ENCODE data around the gene RNASE1.

Gene RNASE1

DNA sequence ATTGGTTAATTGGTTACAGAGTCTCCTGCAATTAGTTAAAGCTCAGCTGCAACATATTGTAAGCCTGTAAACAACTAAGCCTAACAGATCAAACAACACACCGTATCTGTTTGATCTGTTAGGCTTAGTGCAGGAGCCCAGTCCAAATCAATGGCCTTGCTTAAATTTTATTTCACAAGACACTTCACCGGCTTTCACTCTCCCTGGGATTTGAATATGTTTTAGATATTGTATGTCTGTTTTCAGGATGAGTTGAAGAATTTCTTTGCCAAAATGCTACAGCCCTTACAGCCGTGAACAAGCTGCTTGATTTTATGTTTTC is 5.5 kb upstream of the RNASE1 start:
- DNase-seq (ENCODE audit: low read depth in 4 of 4, low spot score in 1 of 4) = no peak

DNA sequence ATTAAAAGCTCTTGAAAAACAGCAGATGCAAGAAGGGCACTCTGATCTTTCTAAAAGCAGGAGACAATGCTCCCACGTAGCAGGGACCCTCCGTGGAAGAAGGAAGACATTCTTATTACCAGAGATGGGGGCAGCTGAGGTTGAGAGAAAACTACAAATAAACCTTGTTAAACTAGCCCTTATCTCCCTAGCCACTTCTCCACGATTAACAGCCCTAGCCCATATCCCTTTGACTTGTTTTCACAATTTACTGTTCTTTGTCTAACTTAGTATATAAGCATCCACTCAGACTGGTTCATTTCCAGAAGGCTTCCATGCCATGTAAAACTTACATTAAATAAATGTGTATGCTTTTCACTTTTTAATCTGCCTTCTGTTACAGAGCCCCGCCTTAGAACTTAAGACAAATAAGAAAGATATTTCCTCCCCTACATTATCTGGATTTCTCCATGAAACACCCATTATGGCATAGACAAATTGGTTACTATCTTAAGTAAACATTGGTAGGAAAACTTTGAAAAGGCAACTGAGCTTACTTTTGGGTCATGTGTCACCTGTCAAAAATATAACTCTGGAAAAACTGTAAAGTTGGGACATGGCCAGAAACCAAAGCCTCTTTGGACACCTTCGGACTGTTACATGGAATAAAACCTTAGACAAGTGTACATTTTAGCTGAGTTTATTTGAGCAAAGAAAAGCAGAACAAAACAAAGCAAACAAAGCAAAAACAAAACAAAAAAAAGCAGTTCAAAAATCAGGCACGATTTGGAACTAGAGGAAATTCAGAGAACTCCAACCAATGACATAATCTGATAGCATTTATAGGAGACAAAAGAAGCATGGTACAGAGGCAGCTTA is 4.9 kb upstream of the RNASE1 start:
- DNase-seq (ENCODE audit: low read depth in 4 of 4, low spot score in 1 of 4) = no peak

- no peak for DNase-seq (ENCODE audit: low read depth in 4 of 4, low spot score in 1 of 4)
Observed at GRCh38 chr14:20805485-20805884, 2.8 kb upstream of the RNASE1 start.

GRCh38 chr14:20803223-20803622 is 579 bp upstream of the RNASE1 start:
- DNase-seq (ENCODE audit: low read depth in 4 of 4, low spot score in 1 of 4) = no peak

- no peak for DNase-seq (ENCODE audit: low read depth in 4 of 4, low spot score in 1 of 4)
Observed at GRCh38 chr14:20801726-20802125, 918 bp downstream of the RNASE1 start.

DNA sequence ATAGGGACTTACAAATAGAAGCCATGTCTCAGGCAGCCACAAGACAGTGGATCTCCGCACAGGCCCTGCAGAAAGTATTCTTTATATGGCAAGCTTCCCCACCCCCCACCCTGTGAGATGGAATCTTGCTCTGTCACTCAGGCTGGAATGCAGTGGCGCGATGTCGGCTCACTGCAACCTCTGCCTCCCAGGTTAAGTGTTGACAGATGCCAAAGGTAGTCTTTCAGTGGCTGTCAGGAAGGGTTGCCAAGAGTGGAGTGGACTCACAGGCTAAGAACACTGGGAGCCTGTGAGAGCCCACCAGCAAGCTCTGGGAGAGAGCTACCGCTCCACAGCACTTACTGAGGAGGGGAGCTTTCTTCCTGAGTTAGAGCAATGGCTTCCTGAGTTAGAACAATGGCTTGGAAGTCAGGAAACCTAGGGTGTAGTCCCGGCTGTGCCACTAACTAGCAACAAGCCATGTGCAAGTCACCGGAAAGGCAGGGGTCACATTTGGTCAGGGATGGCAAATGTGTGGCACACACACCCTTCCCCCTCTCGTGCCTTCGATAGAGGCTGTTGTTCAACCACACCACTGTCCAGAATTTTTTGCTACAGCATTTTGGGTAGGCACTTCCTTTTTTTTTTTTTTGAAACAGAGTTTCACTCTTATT is 2.6 kb downstream of the RNASE1 start:
- DNase-seq (ENCODE audit: low read depth in 4 of 4, low spot score in 1 of 4) = no peak

DNA sequence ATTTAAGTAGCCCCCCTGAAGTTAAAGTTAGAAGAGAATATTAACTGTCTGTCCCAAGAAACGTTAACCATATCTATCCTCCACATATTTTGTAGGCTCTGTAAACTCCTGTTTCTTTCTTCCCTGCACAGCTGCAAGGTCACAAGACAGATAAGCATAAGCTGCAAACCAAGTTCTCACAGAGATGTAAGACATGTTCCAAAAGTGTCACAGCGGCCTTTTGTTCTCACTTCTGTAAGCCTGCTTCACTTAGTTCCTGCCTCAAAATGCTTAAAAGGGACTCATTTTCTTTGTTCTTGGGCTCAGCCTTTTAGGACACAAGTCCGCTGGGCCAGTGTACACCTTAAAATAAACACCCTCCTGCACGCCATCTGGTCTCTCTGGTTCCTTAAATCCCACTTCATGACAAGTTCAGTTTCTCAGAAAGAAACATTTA is 3.2 kb downstream of the RNASE1 start:
- no peak for DNase-seq (ENCODE audit: low read depth in 4 of 4, low spot score in 1 of 4)

DNA sequence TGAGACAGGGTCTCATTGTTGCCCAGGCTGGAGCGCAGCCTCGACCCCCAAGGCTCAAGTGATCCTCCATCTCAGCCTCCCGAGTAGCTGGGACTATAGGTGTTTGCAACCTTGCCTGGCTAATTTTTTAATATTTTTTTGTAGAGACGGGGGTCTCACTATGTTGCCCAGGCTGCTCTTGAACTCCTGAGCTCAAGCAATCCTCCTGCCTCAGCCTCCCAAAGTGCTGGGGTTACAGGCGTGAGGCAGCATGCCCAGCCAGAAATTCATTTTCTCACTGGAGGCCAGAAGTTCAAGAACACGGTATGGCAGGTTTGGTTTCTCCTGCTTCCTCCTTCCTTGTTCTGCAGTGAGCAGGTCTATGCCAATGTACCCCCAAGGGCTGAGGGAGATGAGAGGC is 3.7 kb downstream of the RNASE1 start:
- DNase-seq (ENCODE audit: low read depth in 4 of 4, low spot score in 1 of 4) = no peak

DNA sequence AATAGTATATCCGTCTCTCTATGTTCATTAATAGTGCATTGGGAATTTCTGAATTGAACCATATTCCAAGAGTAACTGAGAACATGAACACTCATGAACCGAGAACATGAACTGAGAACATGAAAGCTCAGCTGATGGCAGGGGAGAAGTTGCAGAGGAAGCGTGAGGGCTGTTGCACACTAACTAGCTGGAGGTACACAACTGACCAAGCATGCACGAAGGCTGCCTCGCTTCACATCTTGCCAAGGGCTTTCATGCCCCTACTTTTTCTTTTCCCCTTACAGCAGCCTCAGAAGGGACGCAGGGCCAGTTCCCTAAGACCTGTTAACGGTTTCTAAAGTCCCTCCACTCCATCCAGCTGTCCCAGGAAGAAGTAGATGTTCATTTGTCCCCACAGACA is 4.3 kb downstream of the RNASE1 start:
- DNase-seq (ENCODE audit: low read depth in 4 of 4, low spot score in 1 of 4) = no peak

DNA sequence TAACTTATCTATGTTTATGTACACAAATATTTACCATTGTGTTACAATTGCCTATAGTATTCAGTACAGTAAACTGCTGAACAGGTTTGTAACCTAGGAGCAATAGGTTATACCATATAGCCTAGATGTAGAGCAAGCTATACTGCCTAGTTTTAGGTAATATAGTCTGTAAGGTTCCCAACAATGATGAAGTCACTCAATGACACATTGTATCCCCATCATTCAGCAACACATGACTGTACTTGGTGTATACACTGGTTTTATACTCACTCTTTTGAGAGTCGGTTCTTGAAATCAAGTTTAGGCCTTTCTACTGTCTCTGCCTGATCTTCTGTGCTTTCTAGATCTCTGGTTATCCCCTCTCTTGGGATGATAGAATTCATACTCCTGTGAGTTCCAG is 5.5 kb downstream of the RNASE1 start:
- no peak for DNase-seq (ENCODE audit: low read depth in 4 of 4, low spot score in 1 of 4)

DNA sequence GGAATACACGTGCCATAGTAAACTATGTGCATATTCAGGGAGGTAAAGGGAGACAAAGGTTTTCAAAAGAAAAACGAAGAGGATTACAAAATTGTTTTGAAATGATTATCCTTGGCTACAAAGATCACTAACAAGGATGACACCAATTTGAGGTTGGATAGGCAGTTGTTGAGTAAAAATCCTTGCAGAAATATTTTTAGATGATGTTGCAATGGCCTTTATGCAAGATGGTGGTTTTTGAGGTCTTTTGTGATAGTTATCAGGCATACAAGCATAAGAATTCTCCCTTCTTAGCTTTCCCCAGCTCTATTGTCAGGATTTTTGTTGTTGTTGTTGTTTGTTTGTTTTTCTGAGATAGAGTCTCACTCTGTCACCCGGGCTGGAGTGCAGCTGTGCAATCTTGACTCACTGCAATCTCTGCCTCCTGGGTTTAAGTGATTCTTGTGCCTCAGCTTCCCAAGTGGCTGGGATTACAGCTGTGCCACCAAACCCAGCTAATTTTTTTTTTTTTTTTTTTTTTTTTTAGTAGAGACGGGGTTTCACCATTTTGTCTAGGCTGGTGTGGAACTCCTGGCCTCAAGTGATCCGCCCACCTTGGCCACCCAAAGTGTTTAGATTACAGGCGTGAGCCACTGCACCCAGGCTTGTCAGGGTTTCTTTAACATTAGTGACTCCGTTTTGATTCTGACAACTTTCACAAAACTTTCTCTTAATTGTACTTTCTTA is 7.8 kb downstream of the RNASE1 start:
- no peak for DNase-seq (ENCODE audit: low read depth in 4 of 4, low spot score in 1 of 4)

- no peak for DNase-seq (ENCODE audit: low read depth in 4 of 4, low spot score in 1 of 4)
Observed at GRCh38 chr14:20792556-20792955, 10.1 kb downstream of the RNASE1 start.

DNA sequence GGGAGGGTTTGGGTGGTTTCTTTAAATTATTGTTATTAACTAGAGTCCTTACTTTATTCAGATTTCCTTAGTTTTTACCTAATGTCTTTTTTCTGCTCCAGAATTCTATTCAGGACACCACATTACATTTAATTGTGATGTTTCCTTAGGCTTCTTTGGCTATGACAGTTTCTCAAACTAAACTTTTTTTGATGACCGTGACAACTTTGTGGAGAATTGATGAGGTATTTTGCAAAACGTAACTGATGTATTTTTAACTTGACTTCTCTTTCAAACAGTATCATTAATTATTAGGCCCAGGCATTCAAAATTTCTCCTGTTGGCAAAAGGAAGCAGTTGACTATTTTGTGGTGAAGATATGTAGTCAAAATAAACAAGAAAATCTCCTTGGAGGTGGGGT is 11.0 kb downstream of the RNASE1 start:
- DNase-seq (ENCODE audit: low read depth in 4 of 4, low spot score in 1 of 4) = no peak

- no peak for DNase-seq (ENCODE audit: low read depth in 4 of 4, low spot score in 1 of 4)
Observed at GRCh38 chr14:20791187-20791586, 11.5 kb downstream of the RNASE1 start.

- DNase-seq (ENCODE audit: low read depth in 4 of 4, low spot score in 1 of 4) = no peak
Observed at GRCh38 chr14:20790464-20791116, 12.1 kb downstream of the RNASE1 start.

DNA sequence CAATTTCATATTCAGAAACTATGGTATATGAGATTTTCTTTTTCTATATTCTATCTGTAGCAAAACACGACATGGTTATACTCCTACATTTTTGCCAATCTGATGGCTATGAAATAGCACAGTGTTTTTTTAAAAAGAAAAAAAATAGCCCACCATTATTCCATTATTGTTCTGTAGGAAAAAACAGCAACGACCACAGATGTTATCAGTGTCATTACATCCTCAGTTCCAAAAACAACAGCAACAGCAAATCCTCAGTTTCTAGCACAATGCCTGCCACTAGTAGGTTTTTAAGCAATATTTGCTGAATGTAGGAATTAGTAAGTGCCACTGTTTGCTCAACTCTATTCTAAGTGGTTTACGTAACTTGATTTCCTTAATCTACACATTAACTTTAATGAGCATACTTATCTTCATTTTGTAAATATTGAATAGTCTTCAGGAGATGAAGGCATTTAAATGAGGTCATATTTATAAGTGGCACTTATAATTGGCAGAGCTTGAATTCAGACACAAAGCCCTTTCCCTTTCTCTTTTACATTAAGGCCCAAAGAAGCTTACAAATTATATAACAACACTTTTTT is 13.3 kb downstream of the RNASE1 start:
- no peak for DNase-seq (ENCODE audit: low read depth in 4 of 4, low spot score in 1 of 4)

GRCh38 chr14:20787025-20787424 is 15.6 kb downstream of the RNASE1 start:
- DNase-seq (ENCODE audit: low read depth in 4 of 4, low spot score in 1 of 4) = no peak

GRCh38 chr14:20782280-20782890 is 20.3 kb downstream of the RNASE1 start:
- no peak for DNase-seq (ENCODE audit: low read depth in 4 of 4, low spot score in 1 of 4)

GRCh38 chr14:20781803-20782202 is 20.8 kb downstream of the RNASE1 start:
- no peak for DNase-seq (ENCODE audit: low read depth in 4 of 4, low spot score in 1 of 4)

GRCh38 chr14:20775901-20776300 is 26.7 kb downstream of the RNASE1 start:
- DNase-seq (ENCODE audit: low read depth in 4 of 4, low spot score in 1 of 4) = no peak

DNA sequence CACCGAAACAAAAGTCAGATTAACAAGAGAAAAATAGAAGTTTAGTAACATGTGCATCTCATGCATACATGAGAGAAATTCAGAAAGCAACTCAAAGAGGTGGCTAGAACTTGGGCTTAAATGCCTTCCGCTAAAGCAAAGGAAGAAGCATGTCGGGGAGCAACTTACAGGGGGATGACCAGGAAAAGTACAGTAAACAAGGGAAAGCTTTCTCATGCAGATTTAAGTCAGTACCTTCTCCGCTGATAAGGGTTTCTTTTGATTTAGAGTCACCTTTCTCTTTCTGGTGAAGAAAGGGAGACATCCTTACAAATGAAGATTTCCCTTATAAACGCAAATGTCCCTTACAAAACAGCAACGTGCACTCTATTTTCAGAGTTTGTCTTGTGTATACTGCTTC is 27.6 kb downstream of the RNASE1 start:
- no peak for DNase-seq (ENCODE audit: low read depth in 4 of 4, low spot score in 1 of 4)
